Measurements from ENCODE around the gene EEF1AKMT1.

EEF1AKMT1 gene

GRCh38 chr13:20717581-20718542, 55.9 kb downstream of the EEF1AKMT1 start:
- DNase-seq: no peak

GRCh38 chr13:20716951-20717350, 56.8 kb downstream of the EEF1AKMT1 start:
- no peak for DNase-seq

GRCh38 chr13:20715330-20715712, 58.4 kb downstream of the EEF1AKMT1 start:
- DNase-seq: no peak

GRCh38 chr13:20714563-20715329, 59.0 kb downstream of the EEF1AKMT1 start:
- no peak for DNase-seq

- DNase-seq: no peak
Measured at GRCh38 chr13:20714161-20714560, 59.6 kb downstream of the EEF1AKMT1 start.

GRCh38 chr13:20713751-20714150, 60.0 kb downstream of the EEF1AKMT1 start:
- DNase-seq: no peak

- peak in 1 of 3 experiments; percentile 1 for DNase-seq
Measured at GRCh38 chr13:20713014-20713376, 60.8 kb downstream of the EEF1AKMT1 start.

- peak in 1 of 3 experiments; percentile 1 for DNase-seq
Measured at GRCh38 chr13:20711301-20712044, 62.3 kb downstream of the EEF1AKMT1 start.

- no peak for DNase-seq
Measured at GRCh38 chr13:20709782-20710181, 64.0 kb downstream of the EEF1AKMT1 start.

- no peak for DNase-seq
Measured at GRCh38 chr13:20709369-20709768, 64.4 kb downstream of the EEF1AKMT1 start.

GRCh38 chr13:20708216-20708615, 65.5 kb downstream of the EEF1AKMT1 start:
- no peak for DNase-seq

- no peak for DNase-seq
Measured at GRCh38 chr13:20706661-20707060, 67.1 kb downstream of the EEF1AKMT1 start.

GRCh38 chr13:20704459-20705069, 69.2 kb downstream of the EEF1AKMT1 start:
- peak in 2 of 3 experiments; percentile 2 to 30 for DNase-seq

- DNase-seq: peak; percentile 67 to 83 (median 78)
Measured at GRCh38 chr13:20703780-20704458, 69.8 kb downstream of the EEF1AKMT1 start.

- DNase-seq: peak in 2 of 3 experiments; percentile 67 to 74
Measured at GRCh38 chr13:20702915-20703779, 70.6 kb downstream of the EEF1AKMT1 start, which contains the start of gene IL17D. Gene IL17D, plus strand, starts transcription at chr13:20703699. Its CDS starts 303 bp downstream, at chr13:20704002.

GRCh38 chr13:20702530-20702914, 71.2 kb downstream of the EEF1AKMT1 start:
- peak in 2 of 3 experiments; percentile 22 to 44 for DNase-seq

GRCh38 chr13:20701461-20701860, 72.3 kb downstream of the EEF1AKMT1 start:
- no peak for DNase-seq

- DNase-seq: no peak
Measured at GRCh38 chr13:20700288-20700687, 73.5 kb downstream of the EEF1AKMT1 start.

GRCh38 chr13:20699715-20700114, 74.0 kb downstream of the EEF1AKMT1 start:
- no peak for DNase-seq

GRCh38 chr13:20696073-20696472, 77.7 kb downstream of the EEF1AKMT1 start:
- no peak for DNase-seq

- DNase-seq: no peak
Measured at GRCh38 chr13:20691616-20692015, 82.1 kb downstream of the EEF1AKMT1 start.

Measured in NCI-H1417 (cell line).